Measurements from ENCODE around the gene FAM3A.

- TF ChIP-seq CTCF (tag by site-specific recombination; IDR thresholded peaks at IDR 0.05), result no peak
- TF ChIP-seq, protein P1, sequence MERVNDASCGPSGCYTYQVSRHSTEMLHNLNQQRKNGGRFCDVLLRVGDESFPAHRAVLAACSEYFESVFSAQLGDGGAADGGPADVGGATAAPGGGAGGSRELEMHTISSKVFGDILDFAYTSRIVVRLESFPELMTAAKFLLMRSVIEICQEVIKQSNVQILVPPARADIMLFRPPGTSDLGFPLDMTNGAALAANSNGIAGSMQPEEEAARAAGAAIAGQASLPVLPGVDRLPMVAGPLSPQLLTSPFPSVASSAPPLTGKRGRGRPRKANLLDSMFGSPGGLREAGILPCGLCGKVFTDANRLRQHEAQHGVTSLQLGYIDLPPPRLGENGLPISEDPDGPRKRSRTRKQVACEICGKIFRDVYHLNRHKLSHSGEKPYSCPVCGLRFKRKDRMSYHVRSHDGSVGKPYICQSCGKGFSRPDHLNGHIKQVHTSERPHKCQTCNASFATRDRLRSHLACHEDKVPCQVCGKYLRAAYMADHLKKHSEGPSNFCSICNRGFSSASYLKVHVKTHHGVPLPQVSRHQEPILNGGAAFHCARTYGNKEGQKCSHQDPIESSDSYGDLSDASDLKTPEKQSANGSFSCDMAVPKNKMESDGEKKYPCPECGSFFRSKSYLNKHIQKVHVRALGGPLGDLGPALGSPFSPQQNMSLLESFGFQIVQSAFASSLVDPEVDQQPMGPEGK (tag by site-specific recombination; IDR thresholded peaks at IDR 0.05), result no peak
- no peak for TF ChIP-seq ZBTB17 (tag by site-specific recombination; IDR thresholded peaks at IDR 0.05)
- TF ChIP-seq PBX3 (CRISPR knock-in tag; IDR thresholded peaks at IDR 0.05), result no peak
- TF ChIP-seq ZNF701 (tag by site-specific recombination; IDR thresholded peaks at IDR 0.05), result no peak
- TF ChIP-seq FEZF1 (tag by site-specific recombination; IDR thresholded peaks at IDR 0.05), result no peak
- TF ChIP-seq ZNF24 (tag by site-specific recombination; IDR thresholded peaks at IDR 0.05), result no peak
- no peak for TF ChIP-seq WT1 (tag by site-specific recombination; IDR thresholded peaks at IDR 0.05)
Measured at GRCh38 chrX:154468217-154468616, 47.8 kb downstream of the FAM3A start.

Data from HEK293 (cell line).